UCSD-AML1 (cell line): ENCODE measurements around the gene NGB.

Source experiments
- DNase-seq: peaks from one replicate; lab custom pipeline; 2025; ENCODE audit not compliant: unreplicated experiment; lab: John Stamatoyannopoulos, UW

The NGB gene

DNA sequence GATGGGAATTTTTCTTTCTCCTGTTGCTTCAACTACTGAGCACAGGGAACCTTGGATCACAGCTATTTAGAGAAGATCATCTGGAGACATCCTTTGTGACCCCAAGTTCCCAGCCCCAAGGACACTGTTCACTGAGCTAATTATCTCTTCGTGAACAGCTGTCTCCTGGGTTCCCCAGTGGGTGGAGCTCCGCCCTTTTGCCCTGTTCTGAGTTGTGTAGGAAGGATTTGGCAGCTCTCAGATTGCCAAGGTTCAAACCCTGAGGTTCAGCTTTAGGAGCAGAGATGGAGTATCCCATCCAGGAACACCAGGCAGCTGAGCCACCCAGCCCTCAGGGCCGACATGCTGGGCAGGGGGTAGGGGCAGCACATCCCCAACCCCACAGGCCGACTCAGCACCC is 32.0 kb downstream of the NGB start:
- no peak for DNase-seq

DNA sequence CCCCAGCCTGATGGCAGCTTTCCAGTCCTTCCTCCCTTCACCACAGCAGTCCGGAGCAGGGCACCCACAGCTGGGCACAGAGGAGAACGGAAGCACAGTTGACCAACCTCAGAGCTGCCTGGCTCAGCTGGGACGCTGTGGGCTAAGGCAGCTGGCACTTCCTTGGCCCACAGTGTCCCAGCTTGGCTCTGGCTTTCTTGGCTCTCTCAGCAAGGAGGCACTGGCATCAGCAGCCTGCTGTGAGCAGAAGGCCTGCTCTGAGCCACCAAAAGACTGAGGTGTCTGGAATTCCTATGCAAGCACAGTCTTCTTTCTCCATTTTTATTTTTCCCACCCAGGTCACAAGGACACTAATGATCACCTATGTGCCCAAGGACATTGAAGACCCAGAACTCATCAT is 32.6 kb downstream of the NGB start:
- DNase-seq: no peak

DNA sequence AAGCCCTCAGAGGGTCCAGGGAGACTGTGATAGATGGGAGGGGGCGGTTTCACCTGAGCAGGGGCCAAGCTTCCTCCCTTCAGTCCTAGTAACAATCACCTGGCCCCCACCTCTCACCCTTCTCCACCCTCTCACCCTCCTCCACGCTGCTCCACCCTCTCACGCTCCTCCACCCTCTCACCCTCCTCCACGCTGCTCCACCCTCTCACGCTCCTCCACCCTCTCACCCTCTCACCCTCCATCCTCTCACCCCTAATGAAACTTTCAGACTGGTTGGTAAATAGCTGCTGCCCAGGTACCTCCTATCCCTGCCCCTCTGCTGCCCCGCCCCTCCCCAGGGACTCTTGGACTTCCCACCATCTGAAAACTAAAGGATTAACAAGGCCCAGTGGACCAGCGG is 34.2 kb downstream of the NGB start:
- DNase-seq: no peak

DNA sequence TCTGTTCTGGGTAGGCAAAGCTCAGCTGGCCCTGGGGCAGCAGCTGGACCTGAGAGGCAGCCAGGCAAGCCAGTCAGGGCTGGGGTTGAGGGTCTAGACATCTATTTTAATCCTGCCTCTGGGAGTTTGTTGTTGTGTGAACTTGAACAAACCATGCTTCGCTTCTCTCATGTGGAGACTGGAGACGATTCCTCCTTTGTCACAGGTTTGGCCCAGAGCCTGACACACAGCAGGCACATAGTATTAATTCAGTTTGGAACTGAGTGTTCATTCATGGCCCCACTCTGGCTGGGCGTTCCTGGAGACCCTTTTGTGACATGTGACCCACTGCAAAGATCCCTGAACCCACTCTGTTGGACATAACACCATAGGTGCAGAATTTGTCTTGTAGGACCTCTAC is 39.3 kb downstream of the NGB start:
- DNase-seq: no peak

DNA sequence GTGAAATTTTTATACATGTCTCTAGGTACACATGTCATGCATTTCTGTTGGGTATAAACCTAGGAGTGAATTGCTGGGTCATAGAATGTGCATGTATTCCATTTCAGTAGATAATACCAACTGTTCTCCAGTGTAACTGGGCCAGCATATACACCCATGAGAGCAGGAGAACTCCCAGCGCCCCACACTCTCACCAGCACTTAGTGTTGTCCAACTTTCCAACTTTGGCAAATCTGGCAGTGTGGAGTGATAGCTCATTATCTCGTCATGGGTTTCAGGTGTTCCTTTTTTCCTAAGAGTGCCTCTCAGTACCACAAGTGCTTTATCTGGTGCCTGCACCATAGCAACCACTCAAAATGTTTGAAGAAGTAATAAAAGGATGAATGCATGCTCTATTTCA is 40.1 kb downstream of the NGB start:
- no peak for DNase-seq

DNA sequence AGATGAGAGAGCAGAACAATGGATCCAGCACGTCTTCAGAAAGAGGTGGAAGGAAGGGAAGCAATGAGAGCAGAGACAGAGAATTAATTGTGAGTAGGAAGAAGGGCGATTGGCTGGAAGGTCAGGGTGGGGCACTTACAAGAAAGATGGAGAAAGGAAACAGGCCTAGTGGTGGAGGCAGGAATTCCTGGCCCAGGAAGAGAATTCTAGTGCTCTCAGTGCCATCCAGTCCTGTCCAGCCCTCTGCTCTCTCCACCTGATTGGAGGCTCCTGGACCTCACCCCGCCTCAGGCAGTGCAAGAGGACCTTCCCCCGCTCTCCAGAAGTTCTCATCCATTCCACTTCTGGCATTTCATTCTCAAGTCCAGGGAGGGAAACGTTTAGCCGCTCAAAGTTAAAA is 43.0 kb downstream of the NGB start:
- DNase-seq: no peak

DNA sequence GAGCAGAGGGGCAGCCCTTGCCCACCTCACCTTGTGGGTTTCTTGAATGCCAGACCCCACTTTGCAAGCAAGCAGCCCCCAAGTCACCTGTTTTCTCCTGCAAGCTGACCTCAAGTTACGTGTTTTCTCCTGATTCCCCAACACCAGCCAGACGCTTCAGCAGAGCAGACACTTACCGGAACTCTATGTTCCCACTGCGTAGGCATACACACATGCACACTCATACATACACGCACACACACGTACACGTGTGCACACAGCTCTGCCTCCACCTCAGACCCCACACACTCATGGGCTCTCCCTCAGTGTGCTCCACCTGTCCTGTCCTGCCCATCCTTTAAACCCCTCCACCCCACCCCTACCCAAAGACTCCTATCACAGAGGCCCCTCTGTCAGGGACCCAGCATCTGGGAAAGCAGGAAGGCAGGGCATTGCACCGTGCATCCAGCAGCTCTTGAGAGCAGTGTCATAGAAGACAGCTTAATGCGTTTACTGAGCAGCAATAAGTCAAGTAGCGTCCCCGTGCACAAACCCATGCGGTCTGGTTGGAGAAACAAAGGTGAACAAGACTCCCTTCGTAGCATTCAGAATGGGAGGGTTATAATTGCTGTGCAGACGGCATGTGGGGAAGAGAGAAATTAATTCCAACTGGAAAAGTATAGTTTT is 45.0 kb downstream of the NGB start:
- DNase-seq: no peak

DNA sequence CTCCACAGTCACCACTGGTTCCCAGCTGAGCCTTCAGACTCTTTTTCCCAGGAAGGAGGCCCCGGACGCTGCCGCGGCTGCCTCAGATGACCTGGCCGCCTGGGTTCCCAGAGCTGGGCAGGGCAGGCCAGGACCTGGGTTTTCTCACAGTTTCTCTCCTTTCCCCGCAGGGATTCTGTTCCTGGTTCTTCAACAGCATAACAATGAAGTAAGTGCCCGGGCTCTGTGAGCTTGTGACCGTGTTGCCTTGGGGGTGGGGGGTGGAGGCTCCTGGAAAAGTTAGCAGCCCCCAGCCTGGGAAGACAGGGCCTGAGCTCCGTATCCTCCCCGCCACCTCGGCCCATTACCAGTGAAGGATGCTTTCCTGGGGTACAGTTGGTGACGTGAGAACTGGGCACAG is 45.8 kb downstream of the NGB start:
- no peak for DNase-seq

DNA sequence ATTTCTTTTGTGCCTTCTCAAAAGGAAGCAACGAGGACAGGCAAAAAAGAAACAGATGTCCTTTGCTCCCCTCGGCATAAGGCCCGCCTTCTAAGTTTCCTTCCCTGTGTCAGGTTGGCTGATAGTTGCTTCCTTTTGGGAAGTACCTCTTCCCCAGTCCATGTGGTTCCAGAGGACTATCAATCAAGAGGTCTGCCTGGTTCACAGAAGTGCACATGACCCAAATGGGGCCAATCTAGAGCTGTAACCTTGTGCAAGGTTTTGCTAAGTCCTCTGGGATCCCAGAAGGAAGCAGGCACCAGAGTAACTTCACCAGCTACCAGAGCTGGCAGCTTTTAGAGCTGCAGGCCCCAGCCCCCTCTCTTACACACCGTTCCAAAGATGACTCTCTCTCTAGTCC is 46.8 kb downstream of the NGB start:
- no peak for DNase-seq

DNA sequence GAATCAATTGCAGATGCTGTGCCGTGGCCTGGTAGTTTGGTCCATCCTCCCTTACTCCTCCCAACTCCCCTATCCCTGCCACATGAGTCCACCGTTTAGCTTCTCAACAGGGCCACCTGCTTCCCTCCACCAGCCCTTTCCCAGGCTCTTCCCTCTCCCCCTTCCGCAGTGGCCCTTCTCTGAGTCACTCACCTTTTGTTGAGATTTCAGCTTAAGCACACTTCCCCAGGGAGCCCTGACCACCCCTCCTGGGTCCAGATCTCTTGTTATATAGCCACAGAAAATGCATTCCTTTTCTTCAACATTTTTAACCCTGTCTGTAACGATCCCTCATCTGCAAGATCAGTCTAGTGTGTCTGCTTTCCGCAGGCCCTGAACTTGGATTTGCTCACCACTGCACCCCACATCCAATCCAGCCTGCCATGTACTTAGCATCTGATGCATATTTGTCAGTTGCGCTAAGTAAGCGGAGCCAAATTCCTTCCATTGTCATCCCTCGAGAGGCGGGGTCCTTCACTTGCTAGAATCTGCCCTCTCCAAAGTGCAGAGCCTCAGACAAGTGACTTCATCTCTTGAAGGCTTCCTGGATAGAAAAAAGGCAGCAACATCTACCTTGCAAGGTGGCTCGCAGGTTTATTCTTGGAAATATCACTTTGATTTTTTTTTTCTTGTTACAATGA is 48.3 kb downstream of the NGB start:
- no peak for DNase-seq

DNA sequence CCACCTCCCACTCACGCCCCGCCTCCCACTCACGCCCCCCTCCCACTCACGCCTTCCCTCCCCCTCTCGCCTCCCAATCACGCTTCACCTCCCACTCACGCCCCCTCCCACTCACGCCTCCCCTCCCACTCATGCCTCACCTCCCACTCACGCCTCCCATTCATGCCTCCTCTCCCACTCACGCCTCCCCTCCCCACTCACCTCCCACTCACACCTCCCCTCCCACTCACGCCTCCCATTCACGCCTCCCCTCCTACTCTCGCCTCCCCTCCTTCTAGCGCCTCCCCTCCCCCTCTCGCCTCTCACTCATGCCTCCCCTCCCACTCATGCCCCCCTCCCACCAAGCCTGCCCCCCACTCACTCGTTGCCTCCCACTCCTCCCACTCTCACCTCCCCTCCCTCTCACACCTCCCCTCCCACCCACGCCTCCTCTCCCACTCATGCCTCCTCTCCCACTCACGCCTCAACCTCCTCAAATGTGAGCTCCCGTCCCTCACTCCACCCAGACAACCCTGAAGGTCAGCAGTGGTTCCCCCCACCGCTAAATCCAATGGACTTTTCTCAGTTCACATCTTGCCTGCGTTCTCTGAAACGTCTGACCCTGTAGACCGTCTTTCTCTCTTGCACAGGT is 49.6 kb downstream of the NGB start:
- no peak for DNase-seq

DNA sequence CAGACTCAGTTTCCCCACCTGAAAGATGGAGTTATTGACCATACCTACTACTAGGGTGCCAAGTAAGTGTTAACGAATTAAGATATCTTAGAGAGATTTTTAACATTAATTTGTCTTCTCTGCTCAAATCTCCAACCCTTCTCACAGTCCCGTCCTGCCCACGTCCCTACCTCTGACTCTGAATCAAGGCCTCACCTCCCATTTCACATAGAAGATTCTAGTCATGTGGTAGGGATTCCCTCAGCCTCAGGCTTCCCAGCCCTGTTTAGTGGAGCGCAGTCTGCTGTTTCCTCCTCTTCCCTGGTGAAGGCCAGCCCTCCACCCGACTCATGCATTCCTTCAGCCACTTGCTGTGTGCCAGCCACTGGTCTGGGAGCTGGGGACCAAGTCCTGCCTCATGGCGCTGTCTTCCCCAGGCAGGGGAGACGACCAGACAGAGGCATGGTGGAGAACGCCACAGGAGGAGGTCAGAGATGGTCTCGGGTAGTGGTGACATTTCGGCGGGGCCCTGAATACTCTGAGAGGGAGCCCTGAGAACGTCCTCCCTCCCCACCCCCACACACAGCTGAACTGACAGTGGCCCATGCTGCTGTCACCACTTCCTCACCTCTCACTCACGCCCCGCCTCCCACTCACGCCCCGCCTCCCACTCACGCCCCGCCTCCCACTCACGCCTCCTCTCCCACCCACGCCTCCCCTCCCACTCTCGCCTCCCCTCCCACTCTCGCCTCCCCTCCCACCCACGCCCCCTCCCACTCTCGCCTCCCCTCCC is 50.6 kb downstream of the NGB start:
- DNase-seq: no peak

DNA sequence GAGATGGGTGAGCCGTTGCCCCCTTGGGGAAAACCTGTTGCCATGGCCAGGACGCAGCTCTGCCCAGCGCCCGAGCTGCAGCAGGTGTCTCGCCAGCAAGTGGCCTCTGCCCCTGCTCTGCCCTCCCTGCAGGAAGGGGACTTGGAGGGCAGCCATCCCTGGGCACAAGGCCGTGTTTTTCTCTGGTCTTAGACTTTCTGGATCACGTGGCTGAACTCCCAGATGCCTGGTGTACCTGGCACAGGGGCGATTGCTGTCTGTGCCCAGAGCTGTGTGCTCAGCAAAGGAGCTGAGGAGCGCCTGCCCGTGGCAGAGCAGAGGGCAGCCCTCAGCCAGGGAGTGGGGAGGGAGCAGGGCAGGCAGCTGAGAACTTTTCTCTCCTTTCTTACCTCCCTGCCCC is 51.4 kb downstream of the NGB start:
- DNase-seq: no peak

DNA sequence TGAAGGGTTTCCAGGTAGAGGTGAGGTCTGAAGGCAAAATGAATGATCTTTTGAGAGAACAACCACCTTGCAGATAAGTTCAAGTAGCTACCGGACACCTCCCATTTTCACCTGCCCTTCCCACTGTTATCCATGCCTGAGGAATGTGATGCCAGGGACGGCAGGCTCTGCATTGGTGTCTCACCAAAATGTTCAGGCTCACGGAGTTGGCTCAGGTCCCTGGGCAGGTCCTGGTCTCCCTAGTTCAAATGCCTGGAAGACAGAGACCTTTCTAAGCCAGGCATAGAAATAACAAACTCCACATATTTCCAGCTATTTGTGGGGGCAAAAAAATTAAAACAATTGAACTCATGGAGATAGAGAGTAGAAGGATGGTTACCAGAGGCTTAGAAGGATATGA is 53.5 kb downstream of the NGB start:
- no peak for DNase-seq
